SHP77 treated with DMSO at 0.1 percent for 48 hours (cell line): Measurements from ENCODE around the gene CRYGN.

ENCODE experiments used
- DNase-seq: peaks from one replicate; lab custom pipeline; 2025; lab: John Stamatoyannopoulos, UW

Gene CRYGN

DNA sequence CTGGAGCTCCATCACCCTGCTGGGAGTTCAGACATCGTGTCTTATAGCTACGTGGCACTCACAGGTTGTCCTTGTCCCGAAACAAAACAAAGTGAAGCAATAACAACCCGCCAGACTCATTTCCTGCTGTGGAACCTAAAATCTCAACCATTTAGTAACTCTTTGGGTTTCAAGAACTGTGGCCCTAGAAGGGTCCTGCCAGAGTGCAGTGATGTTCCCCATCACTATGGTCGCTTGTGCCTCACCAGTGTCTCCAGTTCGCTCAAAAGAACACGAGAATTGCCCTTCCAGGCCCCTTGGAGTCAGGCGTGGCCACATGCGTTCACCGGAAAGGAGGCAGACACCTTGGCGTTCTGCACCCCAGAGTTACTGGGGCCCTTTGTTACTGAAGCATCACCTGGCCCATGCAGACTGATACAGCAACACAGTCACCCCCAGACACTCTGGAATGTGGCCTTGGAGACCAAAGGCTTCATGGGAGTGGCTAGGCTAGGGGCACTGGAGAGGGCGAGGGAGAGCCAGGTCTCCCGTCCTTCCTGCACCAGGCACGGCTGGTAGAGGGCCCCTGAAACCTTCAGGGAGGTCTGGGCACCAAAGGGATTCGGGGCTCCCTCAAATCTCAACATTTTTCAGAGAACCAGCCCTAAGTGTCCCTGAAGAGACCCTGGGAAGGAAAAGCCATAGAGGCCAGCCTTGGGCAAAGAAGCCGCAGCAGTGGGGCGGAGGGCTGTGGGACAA is 908 bp downstream of the CRYGN start:
- DNase-seq = no peak

DNA sequence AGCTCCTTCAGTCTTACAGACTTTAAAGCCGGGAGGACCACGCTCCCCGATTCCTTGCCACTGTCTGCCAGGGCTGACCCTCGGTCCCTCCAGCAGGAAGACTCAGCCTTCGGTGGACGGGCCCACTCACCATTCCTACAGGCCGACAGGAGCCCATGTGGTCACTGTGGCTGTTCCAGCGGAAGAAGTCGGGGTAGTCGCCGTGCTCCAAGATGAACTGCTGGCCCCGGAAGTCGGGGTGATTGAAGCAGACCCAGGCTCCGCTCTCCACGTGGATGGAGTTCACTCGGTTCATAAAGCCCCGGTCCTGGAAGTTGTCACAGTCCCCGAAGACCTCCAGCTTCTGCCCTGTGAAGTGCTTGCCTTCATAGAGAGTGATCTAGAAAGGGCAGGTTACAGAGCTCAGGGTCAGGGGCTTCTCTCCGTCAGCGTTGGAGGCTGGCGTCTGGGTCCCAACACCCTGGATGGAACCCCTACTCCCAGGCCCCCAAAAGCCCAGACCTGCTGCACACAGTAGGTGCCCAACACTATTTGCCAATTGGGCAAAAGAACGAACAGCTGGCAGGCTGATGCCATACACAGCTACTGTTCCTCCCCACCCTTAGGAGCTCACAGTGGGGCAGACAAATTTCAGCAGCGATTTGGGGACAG is 1.9 kb downstream of the CRYGN start:
- DNase-seq = no peak

DNA sequence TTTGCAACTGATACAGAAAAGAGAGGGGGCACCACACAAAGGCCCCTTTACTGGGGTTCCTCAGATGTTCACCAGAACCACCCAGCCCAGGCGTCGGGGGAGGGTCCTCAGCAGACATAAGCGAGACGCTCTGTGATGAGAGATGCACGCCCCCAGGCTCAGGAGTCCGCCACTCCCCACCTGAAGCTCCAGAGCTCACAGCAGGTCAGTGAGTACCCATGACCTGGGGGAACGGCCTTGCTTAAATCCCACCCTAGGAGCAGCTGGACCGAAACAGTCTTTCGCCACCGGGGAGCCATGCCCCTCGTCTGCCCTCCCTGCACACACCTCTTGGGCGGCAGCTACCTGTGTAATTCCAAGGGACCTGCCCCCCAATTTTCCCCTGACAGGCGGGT is 2.8 kb downstream of the CRYGN start:
- DNase-seq = no peak

DNA sequence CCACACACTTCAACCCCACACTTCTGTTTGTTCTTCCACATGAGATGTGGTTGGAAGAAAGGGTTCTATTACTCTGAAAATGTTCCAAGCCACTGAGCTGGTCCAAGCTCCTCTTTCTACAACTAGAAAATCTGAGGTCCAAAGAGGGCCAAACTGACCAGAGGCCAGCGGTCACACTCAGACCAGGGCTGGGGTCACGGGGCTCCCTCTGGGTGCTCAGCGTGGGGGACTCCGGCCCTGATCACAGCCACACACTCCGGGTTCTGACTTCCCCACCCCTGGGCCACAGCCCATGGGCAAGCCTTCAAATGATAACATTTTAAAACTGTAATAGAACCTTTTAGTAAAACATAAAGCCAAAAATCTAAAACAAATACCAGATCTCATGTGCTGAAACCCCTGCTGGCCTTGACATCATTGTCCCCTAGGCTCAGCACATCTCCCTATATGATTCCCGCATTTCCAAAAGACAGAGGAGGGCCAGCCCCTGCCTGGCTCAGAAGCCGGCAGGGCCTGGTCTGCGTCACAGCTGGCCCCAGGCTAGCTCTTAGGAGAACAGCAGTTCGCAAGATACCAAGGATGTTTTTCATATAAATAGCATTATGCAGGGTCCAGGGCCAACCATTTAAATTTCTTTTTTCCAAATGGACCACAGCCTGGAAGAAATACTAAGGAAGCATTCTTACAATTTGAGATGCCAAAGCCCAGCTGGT is 3.3 kb downstream of the CRYGN start:
- DNase-seq = no peak

DNA sequence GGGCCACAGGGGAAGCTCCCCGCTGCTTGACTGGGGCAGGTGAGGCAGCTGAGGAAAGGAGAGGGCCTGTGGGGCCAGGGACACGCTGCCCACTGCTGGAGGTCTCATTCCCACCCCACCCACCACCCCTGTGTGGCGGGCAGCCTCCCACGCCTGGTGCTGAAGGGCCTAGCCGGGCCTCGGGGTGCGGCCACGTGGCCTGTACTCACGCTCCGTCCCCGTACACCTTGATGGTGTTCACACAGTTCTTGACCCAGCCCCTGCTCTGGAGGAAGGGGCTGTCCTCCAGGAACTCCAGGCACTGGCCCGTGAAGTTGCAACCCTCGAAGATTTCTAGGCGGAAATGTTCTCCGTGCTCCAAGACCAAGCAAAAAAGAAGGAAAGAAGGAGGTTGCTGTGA is 4.0 kb downstream of the CRYGN start:
- no peak for DNase-seq

DNA sequence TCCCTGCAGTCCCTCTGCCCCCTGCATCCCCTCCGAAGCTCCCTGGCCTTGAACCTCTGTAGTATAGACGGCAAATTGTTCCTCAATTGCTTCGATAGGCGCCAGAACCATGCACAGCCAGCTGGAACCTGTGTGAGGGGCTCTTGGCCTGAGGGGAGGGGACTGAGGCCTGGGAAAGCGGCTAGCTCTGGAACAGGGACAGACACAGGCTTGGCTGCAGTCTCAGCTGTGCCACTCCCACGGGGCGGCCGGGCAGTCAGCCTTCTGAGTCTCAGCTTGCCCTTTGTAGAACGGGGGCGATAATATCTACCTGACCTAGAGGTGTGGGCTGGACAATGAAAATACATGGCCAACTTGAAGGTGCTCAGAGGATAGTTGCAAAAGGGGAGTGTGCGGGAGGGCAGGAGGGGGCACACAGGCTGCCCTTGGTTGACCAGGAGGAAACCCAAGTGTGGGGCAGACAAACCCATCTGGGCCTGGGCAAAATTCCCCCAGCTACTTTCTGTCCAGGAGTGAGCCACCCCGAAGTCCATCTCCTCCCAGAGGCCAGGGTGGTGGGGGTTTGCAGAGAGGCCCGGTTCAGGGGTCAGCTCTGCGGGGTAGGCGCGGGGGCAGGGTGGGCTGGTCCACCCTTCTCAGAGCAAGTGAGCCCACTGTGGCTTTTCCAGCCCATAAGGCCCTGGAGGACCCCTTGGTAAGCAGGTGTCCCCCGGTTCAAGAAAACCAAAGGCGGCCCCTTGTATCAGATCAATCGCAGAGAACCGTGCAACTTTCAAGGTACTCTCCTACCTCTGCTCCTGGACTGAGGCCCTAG is 4.6 kb downstream of the CRYGN start:
- DNase-seq = no peak

DNA sequence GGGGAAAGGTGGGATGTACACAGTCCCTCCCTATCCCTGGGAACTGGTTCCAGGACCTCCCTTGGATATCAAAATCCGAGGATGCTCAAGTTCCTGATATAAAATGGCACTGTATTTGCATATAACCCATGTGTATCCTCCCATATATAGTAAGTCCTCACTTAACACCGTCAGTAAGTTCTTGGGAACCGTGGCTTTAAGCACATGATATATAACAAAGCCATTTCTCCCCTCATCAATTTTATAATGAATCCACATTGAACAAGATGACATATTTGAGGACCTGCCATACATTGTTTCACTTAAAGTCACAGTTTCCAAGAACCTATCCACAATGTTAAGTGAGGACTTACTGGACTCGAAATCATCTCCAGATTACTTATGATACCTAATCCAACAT is 5.4 kb downstream of the CRYGN start:
- DNase-seq = no peak

DNA sequence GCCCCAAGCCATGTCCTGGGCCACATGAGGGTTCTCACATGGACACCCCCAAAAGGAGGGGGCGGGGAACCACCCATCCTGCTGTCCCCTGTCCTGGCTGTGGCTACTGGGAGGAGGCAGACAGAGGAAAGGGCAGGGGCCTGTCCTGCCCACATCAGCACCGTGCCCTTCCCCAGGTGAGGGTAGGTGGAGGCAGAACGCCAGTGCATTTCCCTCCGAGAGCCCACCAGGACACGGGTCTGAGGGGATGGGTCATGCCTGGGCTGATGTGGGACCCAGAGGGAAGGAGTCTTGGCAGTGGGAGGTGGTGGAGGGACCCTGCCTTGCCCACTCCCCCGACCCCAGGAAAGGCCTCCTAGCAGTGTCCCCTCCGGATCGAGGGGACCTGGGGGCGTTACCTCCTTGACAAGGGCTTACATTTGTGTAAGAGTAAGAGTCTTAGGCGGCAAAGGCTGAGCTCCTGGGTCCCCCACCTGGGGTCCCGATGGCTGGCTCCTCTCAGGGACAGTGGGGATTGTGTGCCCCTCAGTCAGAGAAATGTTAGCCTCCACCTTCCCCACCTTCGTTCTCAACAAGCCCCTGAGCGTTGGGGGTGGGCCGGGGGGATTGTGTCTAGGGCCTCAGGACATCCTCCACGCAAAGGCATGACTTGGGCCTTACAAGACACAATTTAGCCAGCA is 6.1 kb downstream of the CRYGN start:
- DNase-seq = no peak

DNA sequence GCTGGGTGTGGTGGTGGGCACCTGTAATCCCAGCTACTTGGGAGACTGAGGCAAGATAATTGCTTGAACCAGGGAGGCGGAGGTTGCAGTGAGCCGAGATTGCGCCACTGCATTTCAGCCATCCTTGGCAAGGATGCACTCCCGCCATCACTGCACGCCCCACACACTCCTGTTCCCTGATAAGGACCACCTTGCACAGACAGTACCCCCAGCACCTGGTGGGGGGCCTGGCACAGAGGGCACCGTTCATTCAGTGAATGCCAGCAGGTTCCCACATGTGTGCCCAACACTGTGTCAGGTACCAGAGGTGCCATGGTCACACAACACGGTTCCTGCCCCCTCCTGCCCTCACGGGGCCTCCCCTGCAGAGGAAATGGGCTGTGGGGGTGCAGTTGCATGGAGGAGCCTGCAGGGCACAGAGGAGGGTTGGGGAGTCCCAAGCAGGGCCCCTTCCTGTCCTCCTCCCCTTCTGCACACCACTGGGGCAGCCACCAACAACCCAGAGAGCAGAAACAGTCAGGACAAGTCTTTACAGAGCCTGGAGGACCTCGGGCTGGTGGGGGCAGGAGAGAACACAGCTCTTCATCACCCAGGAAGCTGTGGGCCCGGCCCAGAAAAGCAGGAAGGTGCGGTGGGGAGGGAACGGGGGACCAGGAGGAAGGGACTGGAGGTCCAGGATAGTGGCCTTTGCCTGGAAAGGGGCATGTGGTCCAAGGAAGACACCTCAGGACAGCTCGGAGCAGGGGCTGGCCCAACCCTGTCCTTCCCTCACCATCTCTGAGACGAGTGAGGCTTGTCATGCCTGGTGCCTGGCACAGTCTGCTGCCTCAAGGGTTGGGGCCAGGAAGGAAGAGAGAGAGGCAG is 7.1 kb downstream of the CRYGN start:
- no peak for DNase-seq

DNA sequence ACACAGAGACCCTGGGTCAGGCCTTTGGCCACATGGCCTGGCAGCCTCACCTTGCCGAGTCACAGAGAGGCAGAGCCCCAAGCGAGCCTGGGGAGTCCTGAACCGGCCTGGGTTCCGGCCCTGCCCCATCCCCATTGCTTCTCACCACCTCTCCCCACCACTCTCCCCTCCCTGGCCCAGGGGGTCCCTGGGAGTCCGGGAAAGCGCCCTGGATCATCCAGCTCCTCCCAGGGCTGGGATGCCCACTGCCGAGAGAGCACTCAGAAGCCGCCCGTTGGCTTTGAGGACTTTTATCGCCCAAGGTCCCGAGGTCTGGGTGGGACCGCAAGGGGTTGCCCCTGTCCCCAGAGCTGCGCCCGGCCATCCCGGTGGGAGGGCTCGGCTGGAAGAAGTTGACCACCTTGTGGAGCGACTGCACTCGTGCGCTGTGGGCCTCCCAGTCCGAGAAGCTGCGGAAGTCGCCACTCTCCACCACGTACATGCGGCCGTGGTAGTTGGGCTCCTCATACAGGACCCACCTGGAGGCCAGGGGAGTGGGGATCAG is 8.1 kb downstream of the CRYGN start:
- DNase-seq = no peak

DNA sequence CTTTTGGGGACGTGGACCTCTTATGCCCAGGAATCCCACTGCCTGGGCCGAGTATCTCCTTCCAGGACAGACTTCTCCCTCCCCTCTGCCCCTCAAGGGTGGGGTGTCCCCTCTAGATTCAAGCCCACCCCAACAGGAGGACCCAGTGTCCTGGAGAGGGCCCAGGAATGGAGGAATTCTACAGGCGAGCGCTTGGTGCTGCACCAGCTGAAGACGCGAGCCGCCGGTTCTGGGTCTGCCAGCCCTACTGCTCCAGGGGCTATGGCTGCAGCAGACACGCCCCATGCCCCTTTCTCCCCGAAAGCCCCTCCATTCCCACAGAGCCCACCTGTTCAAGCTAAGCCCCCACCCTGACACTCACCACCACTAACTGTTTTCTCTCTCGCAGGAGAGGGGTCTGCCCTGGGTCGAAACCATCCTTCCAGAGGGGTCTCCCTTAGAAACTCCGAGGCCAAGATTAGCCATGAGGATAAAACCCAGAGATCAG is 8.6 kb downstream of the CRYGN start:
- DNase-seq = no peak

DNA sequence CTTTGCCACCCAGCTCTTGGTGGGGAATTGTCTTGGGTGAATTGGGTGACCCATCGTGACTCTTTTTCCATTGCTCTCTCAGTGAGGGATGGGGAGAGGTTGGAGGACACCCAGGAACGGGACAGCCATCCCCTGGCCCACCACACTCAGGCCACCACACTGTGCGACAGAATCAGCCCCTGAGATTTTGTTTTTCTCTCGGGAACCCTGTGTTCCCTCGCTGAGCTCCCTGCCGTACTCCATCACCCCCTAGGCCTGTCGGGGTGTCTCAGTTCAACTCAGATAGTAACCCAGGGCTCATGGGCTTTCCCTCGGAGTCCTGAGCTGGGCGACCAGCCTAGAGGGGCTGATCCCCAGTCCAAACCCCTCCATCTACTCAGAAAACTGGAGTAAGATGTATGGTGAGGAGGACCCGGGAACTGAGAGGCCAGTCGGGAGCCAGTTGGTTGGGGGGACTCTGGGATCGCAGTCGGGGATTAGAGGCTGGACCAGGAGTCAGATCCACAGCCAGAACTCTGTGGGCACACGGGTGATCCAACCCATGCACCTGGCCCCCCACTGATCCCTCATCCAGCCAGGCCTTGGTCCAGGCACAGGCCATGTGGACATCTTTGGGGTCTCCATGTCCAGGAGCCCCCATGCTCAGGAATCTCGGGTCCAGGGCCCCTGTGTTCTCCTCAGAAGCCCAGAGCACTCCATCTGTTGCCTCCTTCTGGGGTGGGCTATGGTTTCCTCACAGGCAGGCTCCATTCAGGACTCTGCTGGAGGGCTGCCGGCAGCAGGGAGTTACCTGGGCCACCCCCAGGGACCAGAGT is 9.3 kb downstream of the CRYGN start:
- no peak for DNase-seq

DNA sequence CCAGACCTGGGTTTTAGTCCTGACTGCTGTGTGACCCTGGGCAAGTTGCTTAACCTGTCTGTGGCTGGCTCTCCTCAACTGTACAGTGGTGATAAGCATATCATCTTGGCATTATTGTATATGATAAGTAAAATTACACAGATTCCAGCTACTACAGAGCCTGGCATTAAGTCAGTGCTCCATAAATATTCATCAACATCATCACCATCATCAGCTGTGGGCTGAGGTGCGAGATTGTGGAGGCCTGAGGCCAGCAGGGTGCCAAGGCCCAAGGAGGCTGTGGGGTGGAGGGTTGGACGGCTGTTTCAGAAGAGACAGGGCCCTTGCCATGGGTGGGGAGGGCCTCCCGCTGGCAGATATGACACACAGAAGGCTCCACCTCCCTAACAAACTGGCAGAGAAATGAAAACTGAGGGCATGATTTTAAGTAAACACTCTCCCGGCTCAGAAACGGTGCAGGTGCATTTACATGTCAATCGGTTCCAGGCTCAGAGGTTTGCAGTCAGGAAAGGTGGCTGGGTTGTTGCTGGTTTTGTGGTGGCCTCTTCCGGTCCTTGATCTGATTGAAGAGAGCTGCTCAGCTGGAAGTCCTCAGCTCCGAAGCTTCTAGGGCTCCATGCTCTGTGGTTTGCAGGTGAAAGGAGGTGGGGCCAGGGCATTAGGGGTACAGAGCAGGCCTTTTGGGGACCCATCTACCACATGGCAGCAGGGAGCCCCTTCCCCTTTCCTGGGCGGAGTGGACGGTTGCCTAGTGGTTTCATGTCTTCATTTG is 10.2 kb downstream of the CRYGN start:
- DNase-seq = peak; percentile 66

DNA sequence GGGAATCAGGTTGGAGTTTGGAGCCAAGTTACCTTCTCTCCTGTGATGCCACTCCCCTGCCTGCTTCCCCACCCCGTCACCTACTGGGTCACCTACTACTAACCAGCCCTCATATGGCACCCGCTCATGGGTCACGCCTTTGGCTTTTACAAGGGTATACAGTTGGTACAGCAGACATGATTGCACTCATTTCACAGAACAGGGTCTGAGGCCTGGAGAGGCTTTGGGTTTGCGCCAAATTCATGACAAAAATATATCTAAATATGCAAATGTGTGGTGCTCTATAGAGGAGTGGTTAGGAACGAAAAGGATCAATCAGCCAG is 10.7 kb downstream of the CRYGN start:
- DNase-seq = no peak

DNA sequence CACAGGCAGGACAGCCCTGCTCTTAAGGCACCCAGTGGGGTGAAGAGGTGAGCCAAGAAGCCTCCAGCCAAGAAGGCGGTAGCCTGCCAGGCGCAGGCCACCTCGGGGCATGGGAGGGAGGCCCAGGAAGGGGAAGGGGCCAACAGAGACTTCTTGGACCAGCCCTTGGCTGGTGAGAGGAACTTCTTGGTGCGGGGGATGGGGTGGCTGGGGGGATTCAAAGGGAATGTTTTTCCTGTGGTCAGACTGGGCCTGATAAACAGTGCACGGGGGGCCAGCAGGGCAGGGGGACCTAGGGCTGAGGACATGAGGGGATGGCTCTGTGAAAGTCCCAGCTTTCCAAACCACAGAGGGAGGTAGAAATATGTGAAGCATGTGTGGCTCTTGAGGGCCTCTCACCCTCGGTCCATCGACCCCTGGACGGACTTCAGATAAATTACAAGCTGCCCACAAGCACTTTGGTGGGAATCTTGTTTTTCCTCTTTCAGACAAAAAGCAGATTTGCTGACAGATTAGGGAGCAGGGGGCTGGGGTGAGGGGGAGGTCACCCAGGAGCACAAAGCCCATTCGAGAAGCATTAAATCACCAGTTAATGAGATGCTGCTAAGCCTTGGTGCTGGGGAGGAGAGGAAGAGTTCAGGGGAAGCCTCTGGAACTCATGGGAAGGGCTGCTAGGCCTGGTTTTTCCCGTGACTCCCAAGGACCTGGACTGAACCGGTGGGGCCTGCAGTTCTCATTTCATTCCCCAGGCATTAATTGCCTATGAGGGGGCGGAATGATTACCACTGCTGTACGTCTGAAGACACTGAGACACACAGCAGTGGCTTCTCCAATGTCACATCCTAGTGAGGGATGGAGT is 11.3 kb downstream of the CRYGN start:
- no peak for DNase-seq

DNA sequence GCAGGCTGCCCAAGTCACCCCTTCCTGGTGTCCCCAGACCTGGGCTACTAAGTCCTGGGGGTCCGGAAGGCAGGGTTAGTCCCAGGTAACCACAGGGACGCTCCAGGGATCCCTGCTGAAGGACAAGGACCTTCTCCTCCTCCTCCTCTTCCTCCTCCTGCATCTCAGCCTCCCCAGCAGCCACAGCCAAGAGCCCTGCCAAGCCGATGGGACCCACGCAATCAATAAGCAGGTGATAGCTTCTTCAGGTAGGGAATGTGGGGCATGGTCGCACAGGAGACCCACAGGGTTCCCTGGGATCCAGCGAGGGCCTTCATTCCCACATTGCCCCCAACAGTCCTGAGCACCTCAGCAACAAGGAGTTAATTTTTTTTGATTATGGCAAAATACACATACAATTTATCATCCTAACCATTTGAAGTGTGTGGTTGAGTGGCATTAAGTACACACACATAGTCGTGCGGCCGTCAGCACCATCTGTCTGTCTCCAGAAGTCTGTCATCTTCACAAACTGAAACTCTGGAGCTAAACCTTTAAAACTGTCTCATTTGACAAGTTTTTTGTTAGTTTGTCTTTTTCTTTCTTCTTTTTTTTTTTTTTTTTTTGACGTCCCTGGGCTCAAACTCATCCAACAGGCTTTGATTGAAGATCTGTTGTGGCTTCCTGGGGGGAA is 12.1 kb downstream of the CRYGN start:
- no peak for DNase-seq
